NCI-H128 (cell line): ENCODE results near the gene DIRAS1.

ENCODE experiments used
- DNase-seq: peaks from one replicate; lab custom pipeline; 2025; ENCODE audit not compliant: unreplicated experiment; lab: John Stamatoyannopoulos, UW

DIRAS1 gene

GRCh38 chr19:2728783-2729387 is 7.7 kb upstream of the DIRAS1 start:
- no peak for DNase-seq

- DNase-seq, result no peak
These were observed 6.4 kb upstream of the DIRAS1 start for GRCh38 chr19:2727640-2727944.

- DNase-seq, result no peak
These were observed 5.9 kb upstream of the DIRAS1 start for GRCh38 chr19:2726904-2727639.

GRCh38 chr19:2726160-2726855 is 5.1 kb upstream of the DIRAS1 start:
- DNase-seq, result no peak

GRCh38 chr19:2724148-2724557 is 3.0 kb upstream of the DIRAS1 start:
- no peak for DNase-seq

GRCh38 chr19:2723747-2724146 is 2.6 kb upstream of the DIRAS1 start:
- DNase-seq, result no peak

- no peak for DNase-seq
These were observed 2.2 kb upstream of the DIRAS1 start for GRCh38 chr19:2723345-2723715.

- no peak for DNase-seq
These were observed 1.6 kb upstream of the DIRAS1 start for GRCh38 chr19:2722541-2723344.

- DNase-seq, result no peak
These were observed 683 bp upstream of the DIRAS1 start for GRCh38 chr19:2721570-2722540.

GRCh38 chr19:2719920-2720776 is 1.0 kb downstream of the DIRAS1 start:
- DNase-seq, result no peak

GRCh38 chr19:2719232-2719735 is 1.9 kb downstream of the DIRAS1 start:
- DNase-seq, result no peak

GRCh38 chr19:2717638-2718541 is 3.3 kb downstream of the DIRAS1 start:
- DNase-seq, result no peak

GRCh38 chr19:2716722-2717637 is 4.2 kb downstream of the DIRAS1 start:
- DNase-seq, result no peak

GRCh38 chr19:2716275-2716650 is 4.9 kb downstream of the DIRAS1 start:
- DNase-seq, result no peak

GRCh38 chr19:2715470-2716274 is 5.5 kb downstream of the DIRAS1 start:
- no peak for DNase-seq

- no peak for DNase-seq
These were observed 6.5 kb downstream of the DIRAS1 start for GRCh38 chr19:2714531-2715269.
